Cardiac muscle cell (in vitro differentiated cells and primary cell): ENCODE data around the gene MYO5B. TPM values are rescaled to one million over a fixed set of nuclear protein-coding genes. Genes with fewer than 3 reads are reported as not detected.

Source experiments
- DNase-seq, 2 donors: peaks; one replicate each; pipeline versions ENCODE4 v3.0.0 to v3.0.0-alpha.2; 2010 to 2017; ENCODE audit warnings: low read depth in 1 of 2, low spot score in 1 of 2
- H3K27ac ChIP-seq: fragments of 200-600 bp; sonication (generic); 2 replicates; pipeline ENCODE4 v1.5.1; 2016
- H3K27me3 ChIP-seq: fragments of 200-600 bp; sonication (generic); 2 replicates; pipeline ENCODE4 v1.6.0; 2016; ENCODE audit warnings: control low read depth
- H3K36me3 ChIP-seq: fragments of 200-600 bp; sonication (generic); 2 replicates; pipeline ENCODE4 v1.5.1; 2016; ENCODE audit warnings: control low read depth
- H3K4me1 ChIP-seq: fragments of 200-600 bp; sonication (generic); 2 replicates; pipeline ENCODE4 v1.8.1; 2017; ENCODE audit warnings: low read depth, mild to moderate bottlenecking, mixed run types
- H3K4me3 ChIP-seq: fragments of 200-600 bp; sonication (generic); 2 replicates; pipeline ENCODE4 v1.5.1; 2016; ENCODE audit warnings: mild to moderate bottlenecking
- H3K9me3 ChIP-seq: fragments of 200-600 bp; sonication (generic); 2 replicates; pipeline ENCODE4 v1.5.1; 2017; ENCODE audit warnings: low read depth, mild to moderate bottlenecking, control low read depth
- polyA plus RNA-seq: library from polyadenylated mRNA; unstranded; fragments of >200 nt; fragmentation: Nextera tagmentation; extraction: Ambion mirVana; gene quantifications from 2 replicates; pipeline ENCODE4 v1.2.1, GENCODE V29; 2016
- total RNA-seq: library from RNA; depleted of rRNA; stranded (reverse); fragments of >200 nt; gene quantifications from 2 replicates; pipeline ENCODE4 v1.2.3, GENCODE V29; 2016
- TF ChIP-seq, protein P1 (sequence below): IDR thresholded peaks from 2 replicates; pipeline ENCODE4 v1.5.1; 2012; ENCODE audit warnings: low read depth, mild to moderate bottlenecking, low read length

Gene MYO5B
- total and polyA plus RNA-seq, 2 experiments from 2014 or later = 3.0 to 16.7 TPM

DNA sequence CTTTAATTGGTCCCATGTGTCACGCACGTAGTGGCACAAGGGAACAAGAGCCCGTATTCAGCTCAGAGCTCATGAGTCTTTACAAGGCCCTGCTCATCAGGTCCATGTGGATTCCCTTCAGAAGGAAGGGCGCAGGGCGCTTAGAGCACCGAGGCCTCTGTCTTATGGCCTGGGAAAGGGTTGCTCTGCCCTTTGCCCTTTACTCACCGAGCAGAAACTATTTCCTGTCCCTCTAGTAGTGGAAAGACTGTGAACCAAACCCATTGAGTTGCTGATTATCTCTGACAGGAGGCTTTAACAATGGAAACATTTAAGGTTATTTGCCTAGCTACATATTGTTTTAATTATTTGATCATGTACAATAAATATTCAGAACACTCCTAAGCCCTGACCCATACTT is 279.6 kb downstream of the MYO5B start:
- TF ChIP-seq, protein P1, sequence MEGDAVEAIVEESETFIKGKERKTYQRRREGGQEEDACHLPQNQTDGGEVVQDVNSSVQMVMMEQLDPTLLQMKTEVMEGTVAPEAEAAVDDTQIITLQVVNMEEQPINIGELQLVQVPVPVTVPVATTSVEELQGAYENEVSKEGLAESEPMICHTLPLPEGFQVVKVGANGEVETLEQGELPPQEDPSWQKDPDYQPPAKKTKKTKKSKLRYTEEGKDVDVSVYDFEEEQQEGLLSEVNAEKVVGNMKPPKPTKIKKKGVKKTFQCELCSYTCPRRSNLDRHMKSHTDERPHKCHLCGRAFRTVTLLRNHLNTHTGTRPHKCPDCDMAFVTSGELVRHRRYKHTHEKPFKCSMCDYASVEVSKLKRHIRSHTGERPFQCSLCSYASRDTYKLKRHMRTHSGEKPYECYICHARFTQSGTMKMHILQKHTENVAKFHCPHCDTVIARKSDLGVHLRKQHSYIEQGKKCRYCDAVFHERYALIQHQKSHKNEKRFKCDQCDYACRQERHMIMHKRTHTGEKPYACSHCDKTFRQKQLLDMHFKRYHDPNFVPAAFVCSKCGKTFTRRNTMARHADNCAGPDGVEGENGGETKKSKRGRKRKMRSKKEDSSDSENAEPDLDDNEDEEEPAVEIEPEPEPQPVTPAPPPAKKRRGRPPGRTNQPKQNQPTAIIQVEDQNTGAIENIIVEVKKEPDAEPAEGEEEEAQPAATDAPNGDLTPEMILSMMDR = no peak

DNA sequence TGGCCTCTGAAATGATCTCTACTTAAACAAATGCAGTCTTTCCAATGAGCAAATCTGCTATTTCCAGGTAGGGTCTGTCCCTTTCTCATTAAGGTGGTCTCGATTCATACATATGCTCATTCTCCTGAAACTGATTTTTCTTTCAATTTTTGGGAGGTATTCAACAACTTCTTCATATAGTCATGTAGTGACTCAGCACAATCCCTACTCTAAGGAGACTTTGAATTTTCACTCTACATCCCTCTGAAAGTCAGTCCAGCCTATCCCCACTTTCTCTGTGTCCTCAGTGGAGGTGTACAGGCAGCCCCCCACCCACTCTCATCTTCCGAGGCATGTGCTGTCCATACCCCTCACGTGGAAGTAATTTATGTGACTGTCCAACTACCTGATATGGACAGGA is 281.7 kb downstream of the MYO5B start:
- Histone ChIP-seq H3K36me3 (no peaks in the 10 kb centered on the region), H3K9me3 (no peaks in the 10 kb centered on the region), H3K4me3 (no peak overlapping the region), H3K27ac (no peak overlapping the region), H3K4me1 (no peaks in the 10 kb centered on the region), H3K27me3 (no peaks in the 10 kb centered on the region)
- TF ChIP-seq, protein P1 = no peak
- DNase-seq = no peak

More for the DNA sequence above, 279.6 kb downstream of the MYO5B start:
- H3K4me1 ChIP-seq = no peaks in the 10 kb centered on the region
- no peak overlapping the region for H3K4me3 ChIP-seq
- H3K27ac ChIP-seq = no peak overlapping the region
- no peaks in the 10 kb centered on the region for H3K36me3 ChIP-seq
- H3K9me3 ChIP-seq = no peaks in the 10 kb centered on the region
- DNase-seq = no peak
- H3K27me3 ChIP-seq = no peaks in the 10 kb centered on the region

DNA sequence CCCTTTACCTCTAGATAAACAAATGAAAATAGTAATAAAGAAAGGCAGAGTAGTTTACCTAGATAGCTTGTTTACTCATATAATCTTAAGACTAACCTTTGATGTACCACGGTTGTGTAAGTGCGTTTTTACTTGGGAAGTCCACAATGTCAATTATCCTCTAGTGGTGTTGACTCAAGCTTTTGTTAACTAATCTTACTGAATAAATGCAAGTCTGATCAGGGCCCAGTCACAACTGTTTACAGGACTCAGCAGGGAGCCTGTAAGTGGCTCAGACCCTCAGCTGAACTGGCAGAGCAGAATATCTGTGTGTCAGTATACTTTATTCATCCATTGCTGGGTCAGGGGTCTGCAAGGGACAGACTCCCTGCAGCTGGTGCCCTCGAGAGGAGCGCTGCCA is 283.5 kb downstream of the MYO5B start:
- no peak for DNase-seq
- H3K4me3 ChIP-seq = no peak overlapping the region
- TF ChIP-seq, protein P1 = no peak
- no peaks in the 10 kb centered on the region for H3K4me1 ChIP-seq
- no peaks in the 10 kb centered on the region for H3K27me3 ChIP-seq
- no peak overlapping the region for H3K27ac ChIP-seq
- H3K36me3 ChIP-seq = no peaks in the 10 kb centered on the region
- no peaks in the 10 kb centered on the region for H3K9me3 ChIP-seq

DNA sequence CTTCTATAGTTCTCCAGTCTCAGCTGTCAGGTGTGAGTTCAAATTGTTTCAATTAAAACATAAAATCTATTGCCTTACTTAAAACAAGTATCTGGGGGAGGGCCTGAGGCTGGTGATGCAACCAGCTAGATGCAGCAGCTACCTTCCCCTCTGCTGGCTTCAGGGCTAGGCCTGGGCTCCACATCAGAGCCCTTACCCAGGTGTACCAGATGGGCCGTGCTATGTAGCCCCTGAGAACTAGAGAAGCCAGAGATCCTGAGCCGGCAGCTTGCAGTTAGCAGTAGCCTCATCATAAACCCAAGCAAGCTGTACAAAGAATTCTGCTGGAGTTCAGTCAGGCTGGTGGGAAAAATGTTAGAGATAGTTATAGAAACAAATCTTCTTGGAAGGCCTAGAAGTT is 284.0 kb downstream of the MYO5B start:
- H3K4me1 ChIP-seq = no peaks in the 10 kb centered on the region
- H3K27me3 ChIP-seq = no peaks in the 10 kb centered on the region
- H3K27ac ChIP-seq = no peak overlapping the region
- TF ChIP-seq, protein P1 = no peak
- H3K9me3 ChIP-seq = no peaks in the 10 kb centered on the region
- DNase-seq = no peak
- H3K4me3 ChIP-seq = no peak overlapping the region
- no peaks in the 10 kb centered on the region for H3K36me3 ChIP-seq

DNA sequence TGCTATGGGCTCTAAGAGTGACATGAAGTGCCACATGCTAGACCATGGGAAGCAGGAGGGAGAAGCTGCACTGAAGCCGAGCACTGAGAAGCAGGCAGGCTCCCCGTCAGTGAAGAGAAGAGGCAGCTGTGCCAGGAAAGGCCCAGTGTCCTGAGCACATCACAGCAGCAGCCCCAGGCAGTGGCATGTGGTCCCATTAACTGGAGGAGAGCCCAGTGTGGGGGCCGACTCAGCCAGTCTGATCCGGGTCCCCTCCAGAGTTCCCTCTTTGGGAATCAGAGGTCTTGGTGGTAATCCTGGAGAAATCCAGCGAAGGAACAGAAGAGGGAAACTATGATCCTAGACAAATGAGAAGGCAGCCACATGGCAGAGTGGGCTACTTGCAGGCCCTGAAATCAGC is 284.9 kb downstream of the MYO5B start:
- H3K9me3 ChIP-seq = no peaks in the 10 kb centered on the region
- DNase-seq = no peak
- H3K4me3 ChIP-seq = no peak overlapping the region
- no peaks in the 10 kb centered on the region for H3K27me3 ChIP-seq
- H3K36me3 ChIP-seq = no peaks in the 10 kb centered on the region
- H3K4me1 ChIP-seq = no peaks in the 10 kb centered on the region
- H3K27ac ChIP-seq = no peak overlapping the region
- TF ChIP-seq, protein P1 = no peak
